Thyroid gland (tissue), 4 donors: Measurements from ENCODE around the gene PCDH15. TPM values are rescaled to one million over a fixed set of nuclear protein-coding genes. Genes with fewer than 3 reads are reported as not detected.

Experiments used
- DNase-seq, 2 donors: peaks; one replicate each; pipeline ENCODE4 v3.0.0-alpha.2; 2019
- H3K27ac ChIP-seq, 3 donors: fragments of 200-600 bp; sonication (generic); 1 replicate in 2 of 3; 2 replicates in 1 of 3; pipeline ENCODE4 v1.5.1; 2016 to 2019; ENCODE audit warnings: mild to moderate bottlenecking in 1 of 3, moderate library complexity in 1 of 3
- H3K27me3 ChIP-seq: fragments of 200-600 bp; sonication (generic); one replicate; pipeline ENCODE4 v1.5.1; 2019
- H3K36me3 ChIP-seq, 2 donors: fragments of 200-600 bp; sonication (generic); one replicate each; pipeline ENCODE4 v1.5.1; 2016 to 2019
- H3K4me1 ChIP-seq, 2 donors: fragments of 200-600 bp; sonication (generic); one replicate each; pipeline ENCODE4 v1.5.1; 2017 to 2019
- H3K4me3 ChIP-seq, 3 donors: fragments of 200-600 bp; sonication (generic); replicated peaks in 1 of 3; 1 replicate in 2 of 3; 2 replicates in 1 of 3; pipeline ENCODE4 v1.5.1; 2016; ENCODE audit warnings: mild to moderate bottlenecking in 1 of 3
- H3K9me3 ChIP-seq: fragments of 200-600 bp; sonication (generic); one replicate; pipeline ENCODE4 v1.5.1; 2017
- CTCF ChIP-seq, 6 experiments: fragments of 200-600 bp in 3 of 6; fragments of 450-650 bp in 3 of 6; sonication (generic) in 3 of 6; IDR thresholded peaks; one replicate each; pipeline ENCODE4 v1.5.1; 2016 to 2019; ENCODE audit warnings: antibody characterized with exemption in 6 of 6, mild to moderate bottlenecking in 2 of 6, inconsistent platforms in 1 of 6, moderate library complexity in 1 of 6
- POLR2A ChIP-seq, 2 donors: fragments of 450-650 bp; IDR thresholded peaks; one replicate each; pipeline ENCODE4 v1.6.1; 2017; ENCODE audit warnings: antibody characterized with exemption in 2 of 2, mild to moderate bottlenecking in 2 of 2, moderate library complexity in 1 of 2
- WGBS, 2 donors: methylation state at CpG; one replicate each; pipeline ENCODE4 v1.1.5; 2017; 5-methylcytosine and 5-hydroxymethylcytosine counted together
- intact Hi-C: fragments of 100-400 bp; cut with DNase I; formaldehyde crosslinking; loops from one replicate; pipeline ENCODE4 v1.15.1; 2023
- total RNA-seq, 4 donors: library from RNA; depleted of rRNA; stranded (reverse); fragments of >200 nt; gene quantifications; one replicate each; pipeline ENCODE4 v1.2.3, GENCODE V29; 2016

PCDH15 gene
- total RNA-seq, 4 donors from 2014 or later = not detected

GRCh38 chr10:54594289-54594688 is 206.7 kb downstream of the PCDH15 start:
- TF ChIP-seq CTCF (IDR thresholded peaks at IDR 0.05) = no peak
- no peak for TF ChIP-seq POLR2A (IDR thresholded peaks at IDR 0.05)
- no peaks in the 10 kb centered on the region for H3K4me1 ChIP-seq
- 89 to 95% methylated on average over 3 of the region's 3 CpGs for whole genome bisulfite sequencing, 2 donors
- H3K4me3 ChIP-seq = no peak overlapping the region
- no peak overlapping the region for H3K27ac ChIP-seq
- H3K36me3 ChIP-seq = no peaks in the 10 kb centered on the region
- no peaks in the 10 kb centered on the region for H3K27me3 ChIP-seq
- intact Hi-C loops = no loop called here
- DNase-seq = no peak
- H3K9me3 ChIP-seq = no peaks in the 10 kb centered on the region

- DNase-seq = no peak
- H3K4me3 ChIP-seq = no peak overlapping the region
- intact Hi-C loops = no loop called here
- 41 to 42% methylated on average over 2 of the region's 2 CpGs for WGBS, 2 donors
- no peak overlapping the region for H3K27ac ChIP-seq
- no peaks in the 10 kb centered on the region for H3K4me1 ChIP-seq
- H3K27me3 ChIP-seq = no peaks in the 10 kb centered on the region
- no peaks in the 10 kb centered on the region for H3K9me3 ChIP-seq
- TF ChIP-seq CTCF (IDR thresholded peaks at IDR 0.05) = no peak
- TF ChIP-seq POLR2A (IDR thresholded peaks at IDR 0.05) = no peak
- H3K36me3 ChIP-seq = no peaks in the 10 kb centered on the region
These were observed 213.1 kb downstream of the PCDH15 start for GRCh38 chr10:54587971-54588370.

- no peaks in the 10 kb centered on the region for H3K36me3 ChIP-seq
- 62 to 64% methylated on average over 2 of the region's 2 CpGs for WGBS, 2 donors
- H3K27ac ChIP-seq = no peak overlapping the region
- no peak overlapping the region for H3K4me3 ChIP-seq
- no peaks in the 10 kb centered on the region for H3K4me1 ChIP-seq
- no peaks in the 10 kb centered on the region for H3K9me3 ChIP-seq
- DNase-seq = no peak
- H3K27me3 ChIP-seq = no peaks in the 10 kb centered on the region
- intact Hi-C loops = no loop called here
- TF ChIP-seq POLR2A (IDR thresholded peaks at IDR 0.05) = no peak
- no peak for TF ChIP-seq CTCF (IDR thresholded peaks at IDR 0.05)
These were observed 215.5 kb downstream of the PCDH15 start for GRCh38 chr10:54585572-54585971.

- H3K4me3 ChIP-seq = no peak overlapping the region
- 92 to 96% methylated on average over 2 of the region's 2 CpGs for WGBS, 2 donors
- H3K27ac ChIP-seq = no peak overlapping the region
- no peaks in the 10 kb centered on the region for H3K27me3 ChIP-seq
- TF ChIP-seq CTCF (IDR thresholded peaks at IDR 0.05) (no peak), POLR2A (IDR thresholded peaks at IDR 0.05) (no peak)
- H3K4me1 ChIP-seq = no peaks in the 10 kb centered on the region
- intact Hi-C loops = no loop called here
- H3K36me3 ChIP-seq = no peaks in the 10 kb centered on the region
- no peaks in the 10 kb centered on the region for H3K9me3 ChIP-seq
- no peak for DNase-seq
These were observed 223.3 kb downstream of the PCDH15 start for GRCh38 chr10:54577682-54578081.

GRCh38 chr10:54576541-54576940 is 224.5 kb downstream of the PCDH15 start:
- DNase-seq = no peak
- no peak overlapping the region for H3K27ac ChIP-seq
- intact Hi-C loops = no loop called here
- no peaks in the 10 kb centered on the region for H3K4me1 ChIP-seq
- no peaks in the 10 kb centered on the region for H3K36me3 ChIP-seq
- H3K4me3 ChIP-seq = no peak overlapping the region
- TF ChIP-seq CTCF (IDR thresholded peaks at IDR 0.05) (no peak), POLR2A (IDR thresholded peaks at IDR 0.05) (no peak)
- no peaks in the 10 kb centered on the region for H3K27me3 ChIP-seq
- WGBS, 2 donors = 71 to 72% methylated on average over 5 of the region's 5 CpGs
- no peaks in the 10 kb centered on the region for H3K9me3 ChIP-seq
